Lower lobe of right lung (tissue), 2 donors: ENCODE results near the gene RPEL1. TPM values are rescaled to one million over a fixed set of nuclear protein-coding genes. Genes with fewer than 3 reads are reported as not detected.

Experiments
- ATAC-seq, 2 donors: fragments of 200-7000 bp; cut with Tn5 transposase; one replicate each; pipeline ENCODE4 v1.9.1; 2020 to 2022; ENCODE audit warnings: mild to moderate bottlenecking in 2 of 2, moderate library complexity in 2 of 2
- DNase-seq: peaks from one replicate; pipeline ENCODE4 v3.0.0-alpha.2; 2020
- H3K27ac ChIP-seq: fragments of 200-600 bp; one replicate; pipeline ENCODE4 v1.8.0; 2022
- H3K27me3 ChIP-seq: fragments of 200-600 bp; one replicate; pipeline ENCODE4 v1.8.0; 2022; ENCODE audit warnings: low read depth
- H3K36me3 ChIP-seq: fragments of 200-600 bp; one replicate; pipeline ENCODE4 v1.8.0; 2022; ENCODE audit warnings: mild to moderate bottlenecking
- H3K4me1 ChIP-seq: fragments of 200-600 bp; one replicate; pipeline ENCODE4 v1.8.0; 2022
- H3K4me3 ChIP-seq: fragments of 200-600 bp; one replicate; pipeline ENCODE4 v1.8.0; 2022; ENCODE audit warnings: mild to moderate bottlenecking
- H3K9me3 ChIP-seq: fragments of 200-600 bp; one replicate; pipeline ENCODE4 v1.8.0; 2022
- CTCF ChIP-seq: fragments of 200-600 bp; IDR thresholded peaks from one replicate; pipeline ENCODE4 v1.8.0; 2022; ENCODE audit warnings: antibody characterized with exemption, mild to moderate bottlenecking
- intact Hi-C: fragments of 100-400 bp; cut with DNase I; formaldehyde crosslinking; loops from one replicate; pipeline ENCODE4 v1.11.0; 2022
- total RNA-seq: library from RNA; stranded (reverse); fragmentation: NEBNext Ultra II Directional; extraction: Animal tissue kit (Norgen Biotek cat#: 25700); gene quantifications from one replicate; pipeline ENCODE4 v1.2.1, GENCODE V29; 2021
- donor health status: DM: no; HTN: yes; CAD: no; lungs with severe emphysema.

The RPEL1 gene
- total RNA-seq, 1 donor from 2014 or later, result 0.30 TPM

GRCh38 chr10:103232131-103232673 is 13.5 kb upstream of the RPEL1 start:
- intact Hi-C loops, result no loop called here
- no peak for TF ChIP-seq CTCF

GRCh38 chr10:103232772-103233488 is 12.8 kb upstream of the RPEL1 start:
- DNase-seq (no peak), ATAC-seq (peak; percentile 46 to 53)
- Histone ChIP-seq H3K27me3 (no peaks in the 10 kb centered on the region), H3K4me3 (no peak overlapping the region), H3K27ac (peak overlapping the region; percentile 75), H3K9me3 (no peaks in the 10 kb centered on the region), H3K36me3 (no peaks in the 10 kb centered on the region), H3K4me1 (peaks cover 27% of the 10 kb centered on the region)
- no peak for TF ChIP-seq CTCF
- intact Hi-C loops, result no loop called here

More at GRCh38 chr10:103232131-103232673, 13.5 kb upstream of the RPEL1 start:
- peaks cover 26% of the 10 kb centered on the region for H3K4me1 ChIP-seq
- no peak for DNase-seq
- peak overlapping the region; percentile 75 for H3K27ac ChIP-seq
- H3K9me3 ChIP-seq, result no peaks in the 10 kb centered on the region
- no peaks in the 10 kb centered on the region for H3K36me3 ChIP-seq
- no peaks in the 10 kb centered on the region for H3K27me3 ChIP-seq
- no peak for ATAC-seq
- H3K4me3 ChIP-seq, result no peak overlapping the region

GRCh38 chr10:103235775-103236174 is 9.9 kb upstream of the RPEL1 start:
- H3K27ac ChIP-seq, result no peak overlapping the region
- H3K27me3 ChIP-seq, result no peaks in the 10 kb centered on the region
- ATAC-seq (no peak), DNase-seq (no peak)
- H3K9me3 ChIP-seq, result no peaks in the 10 kb centered on the region
- intact Hi-C loops, result no loop called here
- no peaks in the 10 kb centered on the region for H3K36me3 ChIP-seq
- H3K4me1 ChIP-seq, result peaks cover 41% of the 10 kb centered on the region
- no peak for TF ChIP-seq CTCF
- no peak overlapping the region for H3K4me3 ChIP-seq

- Histone ChIP-seq H3K9me3 (no peaks in the 10 kb centered on the region), H3K27ac (peak overlapping the region; percentile 54), H3K4me1 (peaks cover 39% of the 10 kb centered on the region), H3K27me3 (no peaks in the 10 kb centered on the region), H3K36me3 (no peaks in the 10 kb centered on the region), H3K4me3 (no peak overlapping the region)
- no peak for TF ChIP-seq CTCF
- intact Hi-C loops, result no loop called here
- peak; percentile 52 for DNase-seq
- peak; percentile 52 to 54 for ATAC-seq
These were observed 7.0 kb upstream of the RPEL1 start for GRCh38 chr10:103238506-103239252.

GRCh38 chr10:103241262-103242011 is 4.2 kb upstream of the RPEL1 start:
- intact Hi-C loops, result loop anchor here (10.0 kb wide), 1 partner anchor 327 kb away; the partner anchor contains the start of gene CNNM2
- no peaks in the 10 kb centered on the region for H3K9me3 ChIP-seq
- no peaks in the 10 kb centered on the region for H3K27me3 ChIP-seq
- peak; percentile 73 for DNase-seq
- no peak overlapping the region for H3K4me3 ChIP-seq
- ATAC-seq, result peak; percentile 89 to 92
- H3K4me1 ChIP-seq, result peaks cover 39% of the 10 kb centered on the region
- no peaks in the 10 kb centered on the region for H3K36me3 ChIP-seq
- H3K27ac ChIP-seq, result peak overlapping the region; percentile 64
- TF ChIP-seq CTCF, result no peak
